Measurements from ENCODE around the gene RFTN1. TPM values are rescaled to one million over a fixed set of nuclear protein-coding genes. Genes with fewer than 3 reads are reported as not detected.
A peak's percentile ranks its signal among the peaks of the same experiment; 100 is the strongest.

Gene RFTN1
- total and polyA plus RNA-seq, 11 donors, result 17.1 to 40.8 (median 26.4) TPM

DNA sequence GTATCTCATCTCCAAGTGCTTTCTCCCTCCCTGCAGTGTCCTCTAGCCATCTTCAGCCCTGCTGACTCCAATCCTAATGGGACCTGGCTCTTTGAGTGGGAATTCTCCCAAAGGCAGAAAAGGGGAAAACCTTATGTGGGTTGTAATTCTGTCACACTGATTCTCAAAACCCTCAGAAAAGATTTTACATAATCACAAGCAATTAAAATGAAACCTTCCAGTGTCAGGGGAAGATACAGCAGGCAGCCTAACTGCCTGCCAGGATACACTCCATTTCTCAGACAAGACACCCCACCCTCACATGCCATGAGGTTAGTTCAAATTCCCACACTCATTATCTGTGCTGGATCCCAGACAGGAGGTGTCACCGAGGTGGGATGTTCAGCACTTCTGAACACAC, 121.4 kb downstream of the RFTN1 start:
- peak in 1 of 4 donors; percentile 15 for ATAC-seq
- H3K36me3 ChIP-seq, result no peaks in the 10 kb centered on the region

GRCh38 chr3:16390581-16390980, 122.9 kb downstream of the RFTN1 start:
- Histone ChIP-seq H3K27ac (no peak overlapping the region), H3K4me3 (no peak overlapping the region), H3K9me3 (no peaks in the 10 kb centered on the region), H3K36me3 (no peaks in the 10 kb centered on the region), H3K4me1 (peaks cover 0 to 66% (median 15%) of the 10 kb centered on the region in 12 donors), H3K27me3 (no peaks in the 10 kb centered on the region)
- TF ChIP-seq POLR2A (IDR thresholded peaks at IDR 0.05), result no peak
- TF ChIP-seq CTCF (IDR thresholded peaks at IDR 0.05), result no peak
- no peak for ATAC-seq
- intact Hi-C loops (cut with DNase I), result no loop called here
- DNase-seq, result no peak
- 64 to 73% (median 70%) methylated on average over 2 of the region's 2 CpGs for WGBS, 4 donors

More for the DNA sequence above, 121.4 kb downstream of the RFTN1 start:
- no peak overlapping the region for H3K4me3 ChIP-seq
- 27 to 43% (median 41%) methylated on average over 1 of the region's 1 CpG for WGBS, 4 donors
- no peaks in the 10 kb centered on the region for H3K27me3 ChIP-seq
- intact Hi-C loops (cut with DNase I), result no loop called here
- H3K4me1 ChIP-seq, result peaks cover 0 to 70% (median 17%) of the 10 kb centered on the region in 12 donors
- no peak for DNase-seq
- TF ChIP-seq CTCF (IDR thresholded peaks at IDR 0.05) (no peak), POLR2A (IDR thresholded peaks at IDR 0.05) (no peak)
- peak overlapping the region in 2 of 12 donors; percentile 14 to 15 for H3K27ac ChIP-seq
- no peaks in the 10 kb centered on the region for H3K9me3 ChIP-seq

GRCh38 chr3:16388850-16389441, 124.6 kb downstream of the RFTN1 start:
- no peaks in the 10 kb centered on the region for H3K27me3 ChIP-seq
- H3K4me1 ChIP-seq, result peaks cover 0 to 53% (median 13%) of the 10 kb centered on the region in 12 donors
- no peaks in the 10 kb centered on the region for H3K9me3 ChIP-seq
- TF ChIP-seq POLR2A (IDR thresholded peaks at IDR 0.05), result no peak
- no peak for TF ChIP-seq CTCF (IDR thresholded peaks at IDR 0.05)
- 67 to 79% (median 77%) methylated on average over 3 of the region's 3 CpGs for WGBS, 4 donors
- H3K27ac ChIP-seq, result peak overlapping the region in 7 of 12 donors; percentile 1 to 63 (median 25)
- no peak overlapping the region for H3K4me3 ChIP-seq
- intact Hi-C loops (cut with DNase I), result loop anchor here in 1 of 10 donors (10.0 kb wide), 1 partner anchor 126 kb away; the partner anchor contains the start of gene RFTN1
- DNase-seq (no peak), ATAC-seq (peak in 2 of 4 donors; percentile 30 to 36)
- peaks cover 0 to 7% (median 0%) of the 10 kb centered on the region in 9 donors for H3K36me3 ChIP-seq

GRCh38 chr3:16386561-16386960, 126.9 kb downstream of the RFTN1 start:
- intact Hi-C loops (cut with DNase I), result loop anchor here in 1 of 10 donors (10.0 kb wide), 1 partner anchor 128 kb away; the partner anchor contains the start of gene RFTN1
- Histone ChIP-seq H3K4me1 (peaks cover 0 to 38% (median 8%) of the 10 kb centered on the region in 12 donors), H3K9me3 (no peaks in the 10 kb centered on the region), H3K36me3 (peaks cover 0 to 7% (median 0%) of the 10 kb centered on the region in 9 donors), H3K27ac (peak overlapping the region in 1 of 12 donors; percentile 9), H3K27me3 (no peaks in the 10 kb centered on the region), H3K4me3 (no peak overlapping the region)
- no peak for ATAC-seq
- 76 to 82% (median 78%) methylated on average over 4 of the region's 4 CpGs for WGBS, 4 donors
- TF ChIP-seq POLR2A (IDR thresholded peaks at IDR 0.05), result no peak
- no peak for TF ChIP-seq CTCF (IDR thresholded peaks at IDR 0.05)
- no peak for DNase-seq

All from heart left ventricle (tissue), 16 donors.